Activated CD8-positive, alpha-beta memory T cell treated with anti-CD3 and anti-CD28 coated beads for 1 hour (primary cell): ENCODE measurements around the gene SCAMP5.
A peak's percentile ranks its signal among the peaks of the same experiment; 100 is the strongest.

Source experiments
- DNase-seq, 2 donors: peaks; one replicate each; pipeline ENCODE4 v3.0.0-alpha.2; 2020; ENCODE audit warnings: low read depth in 1 of 2; ENCODE audit errors: extremely low read depth in 1 of 2

Gene SCAMP5

DNA sequence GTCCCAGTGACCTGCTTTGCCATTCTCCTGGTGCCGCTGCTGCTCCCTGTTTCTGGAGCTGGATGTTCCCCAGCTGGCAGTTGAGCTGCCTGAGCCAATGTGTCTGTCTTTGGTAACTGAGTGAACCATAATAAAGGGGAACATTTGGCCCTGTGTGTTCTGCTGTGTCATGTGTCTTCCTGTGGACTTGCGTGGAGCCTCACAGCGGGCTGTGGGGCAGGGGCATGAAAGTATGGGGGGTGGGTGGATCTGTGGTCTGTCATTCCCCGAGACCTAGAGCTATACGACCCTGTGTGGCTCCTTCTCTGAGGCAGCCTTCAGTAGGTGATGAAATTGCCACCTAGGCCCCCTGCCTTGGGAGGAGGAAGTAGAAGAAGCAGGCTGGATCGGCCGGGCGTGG, 26.0 kb downstream of the SCAMP5 start:
- no peak for DNase-seq

GRCh38 chr15:75022783-75023180, 27.4 kb downstream of the SCAMP5 start:
- DNase-seq, result no peak

- DNase-seq, result peak; percentile 77 to 85
These were observed 28.0 kb downstream of the SCAMP5 start, which contains the start of gene PPCDC for GRCh38 chr15:75023181-75023871. TSS of gene PPCDC (plus strand) at chr15:75023590. CDS start at chr15:75028319, 4,729 bp downstream.

DNA sequence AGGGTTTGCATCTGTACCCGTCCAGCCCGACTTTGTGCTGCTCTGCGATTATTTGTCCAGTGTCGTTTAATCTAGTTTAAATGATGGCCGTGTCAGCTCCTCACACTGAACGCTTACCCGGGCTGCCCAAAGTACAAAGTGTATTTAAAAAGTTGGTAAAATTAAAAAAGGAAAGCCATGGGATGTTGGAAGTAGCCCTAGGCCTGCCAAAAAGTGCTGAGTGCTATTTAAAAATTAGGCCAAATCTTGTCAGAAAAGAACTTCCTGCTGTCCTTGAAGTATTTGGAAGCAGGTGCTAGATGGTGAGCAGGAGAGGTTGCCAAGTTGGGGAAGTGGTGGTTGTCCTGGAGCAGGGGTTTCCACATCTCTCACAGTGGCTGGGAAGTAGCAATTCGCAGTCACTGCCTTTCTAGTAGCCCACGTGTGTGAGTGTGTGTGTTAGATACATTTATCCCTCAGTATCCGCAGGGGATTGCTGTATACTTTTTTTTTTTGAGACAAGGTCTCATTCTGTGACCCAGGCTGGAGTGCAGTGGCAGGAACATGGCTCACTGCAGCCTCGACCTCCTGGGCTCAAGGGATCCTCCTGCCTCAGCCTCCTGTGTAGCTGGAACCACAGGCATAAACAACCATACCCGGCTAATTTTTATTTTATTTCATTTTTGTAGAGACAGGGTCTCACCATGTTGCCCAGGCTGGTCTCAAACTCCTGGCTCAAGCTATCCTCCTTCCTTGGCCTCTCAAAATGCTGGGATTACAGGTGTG, 28.7 kb downstream of the SCAMP5 start:
- no peak for DNase-seq

- DNase-seq, result no peak
These were observed 29.7 kb downstream of the SCAMP5 start for GRCh38 chr15:75025107-75025506.

DNA sequence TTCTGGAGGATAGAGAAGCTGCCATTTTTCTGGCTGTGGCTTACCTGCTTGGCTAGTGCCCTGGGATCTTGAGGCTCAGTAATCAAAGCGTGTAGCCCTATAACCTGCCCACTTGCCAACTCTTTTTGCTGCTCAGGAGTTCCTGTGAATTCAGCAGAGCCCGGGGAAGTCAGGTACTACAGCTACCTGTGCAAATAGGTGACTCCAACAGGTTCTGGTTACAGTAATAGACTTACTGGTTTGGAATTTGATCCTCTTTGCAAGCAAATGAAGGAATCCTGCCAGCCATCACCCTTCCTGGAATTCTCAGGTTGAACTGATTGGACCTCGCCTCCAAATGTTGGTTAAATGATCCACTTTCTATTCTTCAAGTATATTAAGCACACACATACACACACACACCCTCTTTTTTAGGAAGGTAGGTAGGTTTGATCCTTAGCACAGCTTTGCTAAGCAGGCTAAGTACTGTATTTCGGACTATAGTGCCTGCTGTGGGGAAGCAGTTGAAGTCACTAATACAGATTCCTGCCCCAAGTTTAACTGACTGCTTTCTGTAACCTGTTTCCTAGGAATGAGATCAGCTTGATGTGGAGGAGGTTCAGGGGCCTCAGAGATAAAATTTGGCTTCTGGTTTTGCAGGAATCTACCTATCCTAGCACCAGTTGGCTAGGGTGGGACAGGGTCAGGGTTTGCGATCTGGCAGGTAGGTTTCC, 30.3 kb downstream of the SCAMP5 start:
- DNase-seq, result no peak

GRCh38 chr15:75027551-75027950, 32.2 kb downstream of the SCAMP5 start:
- DNase-seq, result no peak

DNA sequence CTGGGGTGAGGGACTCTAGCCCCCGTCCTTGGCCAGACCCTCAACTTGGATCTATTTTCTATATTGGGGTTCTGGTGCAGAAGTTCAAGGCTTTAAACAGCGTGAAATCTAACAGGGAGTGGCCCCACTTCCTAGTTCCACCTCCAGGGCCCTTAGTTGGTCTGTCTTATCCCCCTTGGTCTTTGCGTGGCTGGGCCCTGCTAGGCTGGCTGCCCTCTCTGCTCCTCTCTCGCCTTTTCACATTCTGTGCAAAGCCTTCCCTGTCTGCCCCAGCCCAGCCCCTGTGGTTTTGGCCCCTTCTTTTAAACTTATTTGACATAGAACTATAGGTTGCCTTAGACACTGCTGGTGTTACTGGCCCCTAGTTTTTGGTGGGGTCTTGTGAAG, 33.6 kb downstream of the SCAMP5 start:
- no peak for DNase-seq

GRCh38 chr15:75029378-75030022, 34.1 kb downstream of the SCAMP5 start:
- peak; percentile 70 to 89 for DNase-seq

DNA sequence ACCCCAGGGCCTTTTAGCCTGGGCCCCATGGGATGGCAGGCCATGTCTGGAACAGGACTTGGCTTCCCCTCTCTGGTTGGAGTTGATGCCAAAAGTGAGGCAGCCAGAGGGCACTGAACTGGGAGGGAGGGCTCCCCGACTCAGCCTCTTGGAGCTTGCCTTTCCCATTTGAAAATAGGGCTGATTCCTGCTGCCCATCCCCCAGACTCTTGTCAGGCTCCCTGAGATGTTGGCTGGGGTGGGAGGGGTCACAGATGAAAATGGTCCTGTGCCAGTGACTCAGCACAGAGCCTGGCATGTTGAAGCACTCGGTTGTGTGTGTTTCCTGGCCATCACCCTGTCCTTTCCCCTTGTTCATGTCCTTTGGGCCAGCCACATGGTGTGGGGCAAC, 34.7 kb downstream of the SCAMP5 start:
- DNase-seq, result no peak

DNA sequence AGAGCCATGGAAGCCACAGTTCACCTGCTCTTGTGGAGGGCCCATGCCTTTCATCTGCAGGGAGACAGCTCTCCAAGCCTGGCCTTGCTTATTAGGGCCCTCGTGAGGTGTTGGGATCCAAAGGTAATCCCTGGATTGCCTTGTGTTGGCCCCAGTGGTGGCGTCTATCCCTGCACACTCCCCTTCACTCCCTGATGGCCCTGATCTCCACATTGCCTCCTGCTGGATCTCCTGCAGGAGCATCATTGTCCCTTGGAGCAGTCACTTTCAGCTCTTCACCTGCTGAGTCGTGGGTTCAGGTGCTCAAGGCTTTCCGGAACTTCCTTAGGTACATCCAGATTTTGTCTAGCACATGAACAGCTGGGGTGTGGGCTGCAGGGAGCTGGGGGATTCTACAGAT, 35.1 kb downstream of the SCAMP5 start:
- no peak for DNase-seq

GRCh38 chr15:75031848-75032247, 36.5 kb downstream of the SCAMP5 start:
- no peak for DNase-seq

DNA sequence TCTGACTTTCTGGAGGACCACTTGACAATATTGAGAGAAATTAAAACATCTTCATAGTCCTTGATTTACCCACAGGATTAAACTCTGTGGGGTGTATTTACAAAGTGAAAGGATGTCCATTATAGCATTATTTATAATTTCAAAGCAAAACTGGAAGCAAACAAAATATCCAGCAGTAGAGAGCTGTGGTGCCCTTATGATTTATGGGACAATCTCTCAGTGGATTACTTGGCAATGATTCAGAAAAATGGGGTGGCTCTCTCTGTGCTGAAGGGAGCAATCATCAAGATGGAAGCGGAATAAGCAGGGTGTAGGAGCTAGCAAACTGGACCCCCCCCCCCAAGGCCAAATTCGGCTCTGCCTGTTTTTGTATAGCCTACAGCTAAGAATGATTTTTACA, 37.0 kb downstream of the SCAMP5 start:
- no peak for DNase-seq

DNA sequence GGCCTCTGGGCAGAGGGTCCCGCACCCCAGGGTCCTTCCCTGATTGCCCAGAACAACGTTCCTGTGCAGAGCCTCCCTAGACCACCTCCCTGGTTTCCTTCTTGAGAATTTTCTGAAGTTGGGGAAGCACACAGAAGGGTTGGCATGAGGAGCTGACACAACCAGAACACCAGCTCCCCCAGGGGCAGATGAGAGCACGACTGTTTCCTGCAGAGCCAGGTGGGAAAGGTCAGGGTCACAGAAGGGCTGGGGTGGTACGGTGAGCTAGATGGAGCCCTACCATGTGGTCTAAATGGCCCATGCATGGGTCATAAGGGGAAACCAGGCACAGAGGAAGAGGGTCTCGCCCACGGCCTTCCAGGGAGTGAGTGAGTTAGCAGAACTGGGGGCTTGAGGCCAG, 38.4 kb downstream of the SCAMP5 start:
- DNase-seq, result no peak

- no peak for DNase-seq
These were observed 39.3 kb downstream of the SCAMP5 start for GRCh38 chr15:75034615-75035014.

GRCh38 chr15:75036212-75036616, 40.9 kb downstream of the SCAMP5 start:
- no peak for DNase-seq

- DNase-seq, result no peak
These were observed 42.3 kb downstream of the SCAMP5 start for GRCh38 chr15:75037685-75038084.

DNA sequence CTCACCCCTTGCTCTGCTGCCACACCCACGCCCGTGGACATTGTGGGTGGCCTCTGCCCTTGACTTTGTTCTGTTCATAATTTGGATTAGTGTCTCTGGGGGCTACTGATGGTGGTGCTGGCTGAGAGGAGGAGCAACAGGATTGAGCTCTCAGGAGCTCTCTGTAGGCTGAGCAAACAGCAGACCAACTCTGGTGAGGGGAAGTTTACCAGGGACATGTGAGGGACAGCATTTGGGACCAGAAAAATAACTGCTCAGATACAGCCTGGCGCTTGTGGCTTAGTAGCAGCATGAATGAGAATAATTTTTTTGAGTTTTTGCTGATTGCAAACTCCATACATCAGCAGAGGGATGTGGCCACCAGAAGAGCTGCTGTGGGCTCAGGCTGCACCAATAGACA, 42.9 kb downstream of the SCAMP5 start:
- no peak for DNase-seq

GRCh38 chr15:75042730-75043508, 47.6 kb downstream of the SCAMP5 start:
- peak in 1 of 2 donors; percentile 45 for DNase-seq

DNA sequence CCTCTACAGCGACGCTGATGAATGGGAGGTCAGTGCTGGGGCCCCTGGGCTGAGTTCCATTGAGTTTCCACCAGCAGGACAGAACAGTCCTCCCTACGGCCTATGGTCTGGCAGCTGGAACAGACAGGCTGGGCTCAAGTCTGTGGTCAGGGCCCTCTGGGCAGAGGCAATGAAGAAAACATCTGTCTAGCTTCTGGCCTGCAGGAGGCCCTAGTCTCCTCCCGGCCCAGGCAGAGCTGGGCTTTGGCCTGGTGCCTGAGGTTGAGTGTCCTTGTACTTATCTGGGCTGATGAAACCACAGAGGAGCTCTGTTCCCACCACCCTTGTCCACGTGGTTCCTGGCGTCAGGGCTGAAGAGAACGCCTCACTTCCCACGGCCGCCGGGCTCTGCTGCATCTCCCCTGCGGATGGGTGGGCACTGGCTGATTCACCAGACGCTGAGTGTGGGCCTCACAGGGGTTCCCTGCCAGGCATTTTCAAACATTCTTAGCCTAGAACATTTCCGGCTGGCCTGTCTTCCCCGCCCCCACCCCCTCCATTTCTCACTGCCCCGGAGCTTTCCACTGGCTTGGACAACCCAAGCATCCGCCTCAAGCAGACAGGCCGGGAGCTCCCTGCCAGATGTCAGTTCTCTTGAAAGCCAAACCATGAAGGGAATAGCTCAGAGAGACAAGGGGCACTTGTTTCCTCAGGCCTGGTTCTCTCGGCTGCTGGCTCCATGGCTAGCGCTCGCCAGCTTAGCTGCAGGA, 48.3 kb downstream of the SCAMP5 start:
- DNase-seq, result no peak
